MM.1S (cell line): ENCODE measurements around the gene EXOC2.

Experiments
- EZH2phosphoT487 ChIP-seq: fragments of 300-600 bp; sonication (generic); IDR thresholded peaks from 2 replicates; pipeline ENCODE4 v1.6.1; 2018; ENCODE audit warnings: antibody characterized with exemption, low read length
- TF ChIP-seq, protein P1 (sequence below): fragments of 300-600 bp; sonication (generic); IDR thresholded peaks from 2 replicates; pipeline ENCODE4 v1.5.1; 2016; ENCODE audit warnings: antibody characterized with exemption, low read length, mixed read lengths

DNA sequence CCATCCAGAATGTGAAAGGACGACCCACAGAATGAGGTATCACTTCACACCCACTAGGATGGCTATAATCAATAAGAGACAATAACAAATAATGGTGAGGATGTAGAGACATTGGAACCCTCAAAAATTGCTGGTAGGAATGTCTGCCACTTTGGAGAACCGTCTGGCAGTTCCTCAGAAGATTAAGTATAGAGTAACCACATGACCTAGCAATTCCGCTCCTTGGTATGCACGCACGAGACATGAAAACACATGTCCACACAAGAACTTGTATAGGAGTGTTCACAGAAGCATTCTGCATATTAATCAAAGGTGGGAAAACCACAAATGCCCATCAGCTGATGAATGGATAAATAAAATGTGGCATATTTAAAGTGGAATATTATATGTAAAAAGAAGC, 200.8 kb downstream of the EXOC2 start:
- TF ChIP-seq, protein P1, sequence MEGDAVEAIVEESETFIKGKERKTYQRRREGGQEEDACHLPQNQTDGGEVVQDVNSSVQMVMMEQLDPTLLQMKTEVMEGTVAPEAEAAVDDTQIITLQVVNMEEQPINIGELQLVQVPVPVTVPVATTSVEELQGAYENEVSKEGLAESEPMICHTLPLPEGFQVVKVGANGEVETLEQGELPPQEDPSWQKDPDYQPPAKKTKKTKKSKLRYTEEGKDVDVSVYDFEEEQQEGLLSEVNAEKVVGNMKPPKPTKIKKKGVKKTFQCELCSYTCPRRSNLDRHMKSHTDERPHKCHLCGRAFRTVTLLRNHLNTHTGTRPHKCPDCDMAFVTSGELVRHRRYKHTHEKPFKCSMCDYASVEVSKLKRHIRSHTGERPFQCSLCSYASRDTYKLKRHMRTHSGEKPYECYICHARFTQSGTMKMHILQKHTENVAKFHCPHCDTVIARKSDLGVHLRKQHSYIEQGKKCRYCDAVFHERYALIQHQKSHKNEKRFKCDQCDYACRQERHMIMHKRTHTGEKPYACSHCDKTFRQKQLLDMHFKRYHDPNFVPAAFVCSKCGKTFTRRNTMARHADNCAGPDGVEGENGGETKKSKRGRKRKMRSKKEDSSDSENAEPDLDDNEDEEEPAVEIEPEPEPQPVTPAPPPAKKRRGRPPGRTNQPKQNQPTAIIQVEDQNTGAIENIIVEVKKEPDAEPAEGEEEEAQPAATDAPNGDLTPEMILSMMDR: no peak
- no peak for TF ChIP-seq EZH2phosphoT487
